GM21390 (cell line): ENCODE measurements around the gene ARHGEF33.

Source experiments
- ATAC-seq: cut with Tn5 transposase; IDR thresholded peaks from one replicate; pipeline ENCODE4 v1.9.1; 2021; ENCODE audit not compliant: unreplicated experiment

The ARHGEF33 gene

DNA sequence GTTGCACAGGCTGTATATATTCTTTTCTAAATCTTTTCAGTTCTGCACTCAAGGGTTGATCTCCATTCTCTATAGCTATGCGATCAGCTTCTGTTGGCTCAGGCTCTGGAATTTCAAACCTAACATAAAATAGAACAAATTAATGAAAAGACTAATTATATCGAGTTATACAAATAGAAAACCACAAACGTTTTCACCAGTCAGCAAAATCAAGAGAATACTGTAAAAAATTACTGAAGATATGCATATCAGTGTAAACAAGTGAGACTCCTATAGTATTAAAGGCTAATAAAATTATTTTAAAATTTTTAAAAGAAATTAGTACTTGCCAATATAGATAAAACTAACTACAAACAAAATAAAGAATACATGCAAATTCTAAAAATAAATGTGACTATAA lies 124.2 kb downstream of the ARHGEF33 start:
- ATAC-seq: no peak

DNA sequence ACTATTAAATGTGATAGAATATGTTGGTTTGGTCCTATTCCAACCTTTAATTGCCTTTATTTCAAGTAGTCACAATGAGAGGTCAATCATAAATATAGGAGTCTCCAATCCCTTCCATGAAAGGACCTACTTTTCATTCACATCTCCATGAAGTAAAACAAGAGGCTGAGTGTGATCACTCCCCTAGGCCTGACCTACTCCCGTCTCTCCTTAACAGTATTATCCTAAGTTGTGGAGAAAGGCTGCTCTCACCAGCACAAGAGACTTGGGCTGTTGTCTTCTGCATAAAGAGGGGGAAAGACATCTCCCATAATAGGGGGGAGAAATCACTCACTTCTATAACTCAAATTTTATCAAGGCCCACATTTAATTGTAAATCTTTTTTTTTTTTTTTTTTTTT lies 125.7 kb downstream of the ARHGEF33 start:
- ATAC-seq: no peak

- no peak for ATAC-seq
These were observed 127.7 kb downstream of the ARHGEF33 start for GRCh38 chr2:39017334-39017733.

DNA sequence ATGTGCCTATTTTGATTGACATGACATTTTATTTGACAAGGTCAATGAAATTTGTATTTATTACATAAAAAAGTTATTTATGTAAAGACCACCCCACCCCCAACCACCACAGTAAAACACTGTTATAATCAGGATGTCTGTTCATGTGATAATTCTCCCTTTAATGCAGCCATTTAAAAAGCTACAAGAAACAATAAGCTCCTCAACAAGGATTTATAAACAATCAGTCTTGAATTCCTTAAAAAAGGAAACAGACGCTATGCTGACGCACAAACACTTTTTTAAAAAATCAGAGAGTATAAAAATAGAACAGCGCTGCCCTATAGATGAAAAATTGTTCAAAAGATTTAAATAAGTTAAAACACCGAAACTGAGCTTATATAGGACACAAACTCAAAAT lies 129.0 kb downstream of the ARHGEF33 start:
- ATAC-seq: no peak

DNA sequence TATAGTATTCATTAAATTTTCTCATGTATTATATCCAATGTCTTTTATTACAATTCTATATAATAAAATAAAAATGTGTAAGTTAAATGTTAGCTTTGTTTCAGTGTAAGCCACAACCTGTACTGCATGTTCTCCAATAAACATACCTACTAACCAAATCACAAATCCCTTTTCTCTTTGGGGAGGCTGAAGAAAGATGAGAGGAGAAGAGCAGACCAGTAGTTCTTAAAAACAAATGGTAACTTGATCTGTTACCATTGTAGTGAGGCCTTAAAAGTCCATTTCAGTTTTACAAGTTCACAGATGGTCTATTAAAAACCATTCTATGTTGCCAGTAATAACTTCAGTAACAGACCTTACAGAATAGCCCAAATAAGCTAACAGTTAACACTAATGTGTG lies 130.7 kb downstream of the ARHGEF33 start:
- no peak for ATAC-seq

DNA sequence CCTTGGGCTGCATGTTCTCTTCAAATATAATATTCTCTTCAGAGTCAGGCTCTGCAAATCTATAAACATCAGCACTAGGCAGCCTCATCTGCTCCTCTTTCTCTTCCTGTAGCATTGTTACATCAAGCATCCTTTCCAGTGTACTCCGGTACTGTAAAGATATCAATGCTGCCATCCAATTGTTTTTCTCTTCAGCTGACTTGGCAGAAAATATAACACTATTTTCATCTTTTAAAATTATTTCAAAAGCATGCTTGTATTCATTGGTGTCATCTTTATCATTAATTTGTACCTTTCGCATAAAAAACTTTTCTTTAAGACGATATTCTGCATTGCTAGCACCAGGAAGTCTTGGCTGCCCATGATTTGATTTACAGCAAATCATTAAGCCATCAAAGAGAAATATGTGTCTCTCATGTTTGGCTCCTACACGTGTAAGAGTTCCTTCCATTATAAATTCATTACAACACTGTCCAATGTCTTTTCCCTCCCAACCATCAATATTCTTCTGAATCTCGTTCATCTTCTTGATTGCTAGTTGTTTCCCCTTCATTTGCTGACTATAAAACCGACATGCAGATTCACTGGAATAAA lies 133.1 kb downstream of the ARHGEF33 start:
- ATAC-seq: no peak

GRCh38 chr2:39023649-39024048 lies 134.0 kb downstream of the ARHGEF33 start:
- ATAC-seq: no peak

DNA sequence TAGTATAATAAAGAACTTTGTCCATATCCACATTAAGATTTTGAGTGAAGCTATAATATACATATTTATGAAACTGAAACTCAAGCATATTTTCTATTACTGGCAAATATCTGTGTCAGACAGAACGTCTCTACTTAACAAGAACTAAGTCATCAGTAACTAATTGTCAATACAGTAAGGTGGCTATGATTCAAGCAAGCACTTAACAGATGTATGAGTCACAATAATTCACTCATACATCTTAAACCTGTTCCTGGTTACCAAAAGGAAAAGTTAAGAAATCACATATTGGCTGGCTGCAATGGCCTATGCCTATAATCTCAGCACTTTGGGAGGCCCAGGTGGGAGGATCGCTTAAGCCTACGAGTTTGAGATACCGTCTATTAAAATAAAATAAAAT lies 135.2 kb downstream of the ARHGEF33 start:
- no peak for ATAC-seq
